Dendritic cell treated with granulocyte-macrophage colony-stimulating factor and Interleukin-4, amounts not matched to agents 40 ng/mL and 50 ng/mL, for 4 days (primary cell): ENCODE data around the gene MICA.
"Not testable (repeated sequence)": the region's sequence is repeated elsewhere in the genome, so short reads cannot be mapped to it uniquely, and the experiment has no call there.

Source experiments
- H3K27ac Mint-ChIP-seq: one replicate; pipeline ENCODE4 v1.8.0; 2022; ENCODE audit warnings: mild to moderate bottlenecking, mixed read lengths
- H3K27me3 Mint-ChIP-seq: one replicate; pipeline ENCODE4 v1.8.0; 2022; ENCODE audit warnings: mild to moderate bottlenecking, mixed read lengths
- H3K36me3 Mint-ChIP-seq: one replicate; pipeline ENCODE4 v1.8.0; 2022; ENCODE audit warnings: low read depth, mixed read lengths
- H3K4me1 Mint-ChIP-seq: one replicate; pipeline ENCODE4 v1.8.0; 2022; ENCODE audit warnings: low read depth, mixed read lengths
- H3K4me3 Mint-ChIP-seq: one replicate; pipeline ENCODE4 v1.8.0; 2022; ENCODE audit warnings: mild to moderate bottlenecking, moderate library complexity, mixed read lengths
- H3K9me3 Mint-ChIP-seq: one replicate; pipeline ENCODE4 v1.8.0; 2022; ENCODE audit warnings: mixed read lengths
- intact Hi-C: fragments of 100-400 bp; cut with micrococcal nuclease; formaldehyde crosslinking; loops from one replicate; pipeline ENCODE4 v1.15.0; 2022

The MICA gene

DNA sequence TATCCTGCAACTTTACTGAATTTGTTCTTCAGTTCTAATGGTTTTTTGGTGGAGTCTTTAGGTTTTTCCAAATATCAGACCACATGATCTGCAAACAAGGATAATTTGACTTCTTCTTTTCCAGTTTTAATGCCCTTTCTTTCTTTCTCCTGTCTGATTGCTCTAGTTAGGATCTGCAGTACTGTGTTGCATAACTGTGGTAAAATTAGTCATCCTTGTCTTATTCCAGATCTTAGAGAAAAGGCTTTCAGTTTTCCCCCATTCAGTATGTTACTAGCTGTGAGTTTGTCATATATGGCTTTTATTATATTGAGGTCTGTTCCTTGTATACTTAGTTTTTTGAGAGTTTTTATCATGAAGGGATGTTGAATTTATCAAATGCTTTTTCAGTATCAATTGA is 4.3 kb downstream of the MICA start:
- Mint-ChIP-seq H3K36me3 (peaks cover 43% of the 10 kb centered on the region), H3K4me3 (no peak overlapping the region), H3K4me1 (peaks cover 63% of the 10 kb centered on the region), H3K27me3 (no peaks in the 10 kb centered on the region), H3K9me3 (no peaks in the 10 kb centered on the region), H3K27ac (no peak overlapping the region)
- intact Hi-C loops: no loop called here

DNA sequence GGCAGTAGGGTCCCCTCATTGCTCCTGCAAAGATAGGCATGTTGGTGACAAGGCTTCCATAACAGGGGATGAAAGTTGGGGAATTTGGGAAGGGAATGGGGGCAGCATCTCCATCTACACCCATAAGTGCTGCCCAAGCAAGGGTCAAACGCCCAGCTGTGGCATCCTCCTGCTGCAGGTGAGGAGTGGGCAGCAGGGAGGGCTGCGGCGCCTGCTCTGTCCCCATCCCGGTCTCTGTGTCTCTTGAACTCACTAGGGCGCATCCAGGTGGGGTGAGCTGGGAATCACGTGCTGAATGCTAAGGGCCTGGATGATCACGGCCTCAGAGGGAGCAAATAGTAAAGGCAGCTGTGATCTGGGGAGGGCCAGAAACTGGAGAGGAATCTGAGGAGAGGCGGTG is 9.1 kb downstream of the MICA start:
- Mint-ChIP-seq H3K9me3 (peaks cover 15% of the 10 kb centered on the region), H3K4me3 (no peak overlapping the region), H3K4me1 (peaks cover 24% of the 10 kb centered on the region), H3K36me3 (peaks cover 80% of the 10 kb centered on the region), H3K27ac (no peak overlapping the region), H3K27me3 (no peaks in the 10 kb centered on the region)
- intact Hi-C loops: no loop called here

GRCh38 chr6:31414148-31414770 is 10.9 kb downstream of the MICA start:
- H3K4me3 Mint-ChIP-seq, intact Hi-C loops, H3K27ac Mint-ChIP-seq, H3K4me1 Mint-ChIP-seq, H3K27me3 Mint-ChIP-seq: not testable (repeated sequence)
- H3K9me3 Mint-ChIP-seq: peaks cover 17% of the 10 kb centered on the region
- H3K36me3 Mint-ChIP-seq: peaks cover 82% of the 10 kb centered on the region

GRCh38 chr6:31414771-31415265 is 11.4 kb downstream of the MICA start:
- H3K27ac Mint-ChIP-seq: no peak overlapping the region

GRCh38 chr6:31416394-31417014 is 13.1 kb downstream of the MICA start:
- Mint-ChIP-seq H3K4me3 (no peak overlapping the region), H3K27me3 (peaks cover 10% of the 10 kb centered on the region), H3K27ac (no peak overlapping the region), H3K36me3 (peaks cover 62% of the 10 kb centered on the region), H3K9me3 (peaks cover 17% of the 10 kb centered on the region), H3K4me1 (no peaks in the 10 kb centered on the region)
- intact Hi-C loops: no loop called here

More at GRCh38 chr6:31414771-31415265, 11.4 kb downstream of the MICA start:
- Mint-ChIP-seq H3K27me3 (peaks cover 4% of the 10 kb centered on the region), H3K4me1 (peaks cover 4% of the 10 kb centered on the region), H3K36me3 (peaks cover 79% of the 10 kb centered on the region), H3K9me3 (peaks cover 17% of the 10 kb centered on the region), H3K4me3 (no peak overlapping the region)
- intact Hi-C loops: no loop called here

DNA sequence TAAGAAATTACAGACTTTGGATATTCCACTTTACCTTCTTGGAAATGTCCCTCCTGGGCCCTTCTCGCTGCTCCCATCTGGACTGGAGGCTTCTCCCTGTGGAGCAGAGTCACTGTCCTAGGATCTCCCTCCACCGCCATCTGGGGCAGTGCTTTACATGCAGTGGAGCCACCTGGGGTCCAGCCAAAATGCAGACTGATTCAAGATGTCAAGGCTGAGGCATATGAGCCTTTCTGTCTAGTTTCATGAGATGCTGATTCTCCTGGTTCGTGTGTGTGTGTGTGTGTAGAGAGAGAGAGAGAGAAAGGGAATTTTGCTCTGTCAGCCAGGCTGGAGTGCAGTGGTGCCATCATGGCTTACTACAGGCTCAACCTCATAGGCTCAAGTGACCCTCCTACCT is 14.9 kb downstream of the MICA start:
- H3K27ac Mint-ChIP-seq: no peak overlapping the region
- intact Hi-C loops: no loop called here

GRCh38 chr6:31419842-31420241 is 16.4 kb downstream of the MICA start:
- Mint-ChIP-seq H3K27ac (no peak overlapping the region), H3K27me3 (peaks cover 26% of the 10 kb centered on the region), H3K9me3 (peaks cover 17% of the 10 kb centered on the region), H3K4me1 (no peaks in the 10 kb centered on the region), H3K4me3 (no peak overlapping the region), H3K36me3 (peaks cover 29% of the 10 kb centered on the region)
- intact Hi-C loops: no loop called here

More for the DNA sequence above, 14.9 kb downstream of the MICA start:
- Mint-ChIP-seq H3K36me3 (peaks cover 45% of the 10 kb centered on the region), H3K4me3 (no peak overlapping the region), H3K4me1 (no peaks in the 10 kb centered on the region), H3K27me3 (peaks cover 24% of the 10 kb centered on the region), H3K9me3 (peaks cover 17% of the 10 kb centered on the region)

DNA sequence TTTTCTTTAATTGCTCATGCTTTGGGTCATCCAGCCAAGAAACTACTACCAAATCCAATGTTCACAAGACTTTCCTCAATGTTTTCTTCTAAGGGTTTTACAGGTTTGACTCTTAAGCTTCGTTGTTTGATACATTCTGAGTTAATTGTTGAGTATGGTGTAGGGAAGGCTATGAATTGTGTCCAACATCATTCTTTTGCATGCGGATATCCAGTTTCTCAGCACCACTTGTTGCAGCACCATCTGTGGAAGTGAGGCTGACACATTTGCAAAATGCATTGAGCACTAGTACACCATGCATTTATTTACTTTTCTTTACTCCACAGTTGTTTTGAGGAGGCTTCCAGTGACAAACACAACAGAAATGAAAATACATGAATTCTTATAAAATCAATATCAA is 17.2 kb downstream of the MICA start:
- Mint-ChIP-seq H3K36me3 (peaks cover 22% of the 10 kb centered on the region), H3K4me1 (no peaks in the 10 kb centered on the region), H3K27me3 (peaks cover 31% of the 10 kb centered on the region), H3K9me3 (peaks cover 17% of the 10 kb centered on the region), H3K4me3 (no peak overlapping the region), H3K27ac (no peak overlapping the region)
- intact Hi-C loops: no loop called here

GRCh38 chr6:31422587-31422986 is 19.2 kb downstream of the MICA start:
- Mint-ChIP-seq H3K4me1 (no peaks in the 10 kb centered on the region), H3K27ac (no peak overlapping the region), H3K4me3 (no peak overlapping the region), H3K36me3 (peaks cover 1% of the 10 kb centered on the region), H3K27me3 (peaks cover 37% of the 10 kb centered on the region), H3K9me3 (peaks cover 2% of the 10 kb centered on the region)
- intact Hi-C loops: no loop called here

DNA sequence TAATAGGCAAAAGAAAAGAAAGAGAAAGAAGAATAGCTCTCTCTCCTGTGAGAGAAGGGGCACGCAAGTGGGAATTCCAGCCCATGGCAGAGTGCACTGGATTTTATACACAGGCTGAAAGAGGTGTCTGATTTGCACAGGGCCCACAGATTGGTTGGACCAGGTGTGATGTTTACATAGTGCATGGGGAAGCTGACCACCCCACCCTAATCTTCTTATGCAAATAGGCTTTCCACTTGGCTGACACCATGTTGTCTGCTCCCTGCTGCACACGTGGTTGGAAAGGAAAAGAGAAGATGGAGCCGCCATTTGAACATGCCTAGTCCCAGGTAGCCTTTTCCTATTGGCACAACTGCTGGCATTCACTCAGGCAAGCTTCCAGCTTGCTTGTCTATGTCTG is 20.2 kb downstream of the MICA start:
- intact Hi-C loops: no loop called here
- Mint-ChIP-seq H3K27me3 (peaks cover 37% of the 10 kb centered on the region), H3K4me1 (no peaks in the 10 kb centered on the region), H3K4me3 (no peak overlapping the region), H3K36me3 (no peaks in the 10 kb centered on the region), H3K27ac (no peak overlapping the region), H3K9me3 (no peaks in the 10 kb centered on the region)

DNA sequence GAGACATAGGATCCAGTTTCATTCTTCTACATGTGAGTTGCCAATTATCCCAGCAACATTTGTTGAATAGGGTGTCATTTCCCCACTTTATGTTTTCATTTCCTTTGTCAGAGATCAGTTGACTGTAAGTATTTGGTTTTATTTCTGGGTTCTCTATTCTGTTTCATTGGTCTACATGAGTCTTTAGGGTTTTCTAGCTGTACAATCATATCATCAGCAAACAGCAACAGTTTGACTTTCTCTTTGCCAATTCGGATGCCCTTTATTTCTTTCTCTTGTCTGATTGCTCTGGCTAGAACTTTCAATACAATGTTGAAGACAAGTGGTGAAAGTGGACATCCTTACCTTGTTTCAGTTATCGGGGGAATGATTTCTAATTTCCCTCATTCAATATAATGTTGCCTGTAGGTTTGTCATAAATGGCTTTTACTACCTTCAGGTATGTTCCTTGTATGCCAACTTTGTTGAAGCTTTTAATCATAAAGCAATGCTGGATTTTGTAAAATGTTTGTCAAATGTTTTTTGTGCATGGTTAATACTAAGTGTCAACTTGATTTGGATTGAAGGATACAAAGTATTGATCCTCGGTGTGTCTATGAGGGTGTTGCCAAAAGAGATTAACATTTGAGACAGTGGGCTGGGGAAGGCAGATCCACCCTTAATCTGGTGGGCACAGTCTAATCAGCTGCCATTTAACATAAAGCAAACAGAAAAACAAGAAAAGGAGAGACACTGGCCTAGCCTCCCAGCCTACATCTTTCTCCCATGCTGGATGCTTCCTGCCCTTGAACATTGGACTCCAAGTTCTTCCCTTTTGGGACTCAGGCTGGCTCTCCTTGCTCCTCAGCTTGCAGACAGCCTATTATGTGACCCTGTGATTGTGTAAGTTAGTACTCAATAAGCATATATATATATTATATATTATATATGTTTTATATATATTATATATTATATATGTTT is 23.3 kb downstream of the MICA start:
- no peak overlapping the region for H3K27ac Mint-ChIP-seq
- H3K36me3 Mint-ChIP-seq: no peaks in the 10 kb centered on the region
- H3K9me3 Mint-ChIP-seq: no peaks in the 10 kb centered on the region
- no peak overlapping the region for H3K4me3 Mint-ChIP-seq
- H3K27me3 Mint-ChIP-seq: peaks cover 25% of the 10 kb centered on the region
- no peaks in the 10 kb centered on the region for H3K4me1 Mint-ChIP-seq
- intact Hi-C loops: no loop called here

GRCh38 chr6:31430449-31430848 is 27.1 kb downstream of the MICA start:
- intact Hi-C loops: no loop called here
- no peaks in the 10 kb centered on the region for H3K4me1 Mint-ChIP-seq
- H3K27ac Mint-ChIP-seq: no peak overlapping the region
- H3K27me3 Mint-ChIP-seq: peaks cover 9% of the 10 kb centered on the region
- no peak overlapping the region for H3K4me3 Mint-ChIP-seq
- H3K36me3 Mint-ChIP-seq: no peaks in the 10 kb centered on the region
- no peaks in the 10 kb centered on the region for H3K9me3 Mint-ChIP-seq

- H3K36me3 Mint-ChIP-seq, H3K4me1 Mint-ChIP-seq, H3K27ac Mint-ChIP-seq, H3K4me3 Mint-ChIP-seq, intact Hi-C loops: not testable (repeated sequence)
- peaks cover 36% of the 10 kb centered on the region for H3K27me3 Mint-ChIP-seq
- peaks cover 17% of the 10 kb centered on the region for H3K9me3 Mint-ChIP-seq
Measured at GRCh38 chr6:31435051-31435450, 31.7 kb downstream of the MICA start.

DNA sequence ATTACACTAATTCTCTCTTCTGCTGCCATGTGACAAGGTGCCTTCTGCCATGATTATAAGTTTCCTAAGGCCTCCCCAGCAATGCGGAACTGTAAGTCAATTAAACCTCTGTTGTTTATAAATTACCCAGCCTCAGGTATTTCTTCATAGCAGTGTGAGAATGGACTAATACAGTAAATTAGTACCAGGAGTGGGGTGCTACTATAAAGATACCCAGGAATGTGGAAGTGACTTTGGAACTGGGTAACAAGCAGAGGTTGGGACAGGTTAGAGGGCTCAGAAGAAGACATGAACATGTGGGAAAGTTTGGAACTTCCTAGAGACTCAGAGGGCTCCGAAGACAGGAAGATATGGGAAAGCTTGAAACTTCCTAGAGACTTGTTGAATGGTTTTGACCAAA is 34.8 kb downstream of the MICA start:
- H3K4me3 Mint-ChIP-seq: no peak overlapping the region
- H3K36me3 Mint-ChIP-seq: peaks cover 6% of the 10 kb centered on the region
- H3K4me1 Mint-ChIP-seq: peaks cover 6% of the 10 kb centered on the region
- no peak overlapping the region for H3K27ac Mint-ChIP-seq
- peaks cover 17% of the 10 kb centered on the region for H3K9me3 Mint-ChIP-seq
- H3K27me3 Mint-ChIP-seq: peaks cover 54% of the 10 kb centered on the region
- intact Hi-C loops: no loop called here
